Neural cell (in vitro differentiated cells): Measurements from ENCODE around the gene NGEF. TPM values are rescaled to one million over a fixed set of nuclear protein-coding genes. Genes with fewer than 3 reads are reported as not detected.

ENCODE experiments used
- H2AFZ ChIP-seq: fragments of 200-600, 300-800 bp; sonication (generic), shearing (Covaris generic); 2 replicates; pipeline ENCODE4 v1.6.0; 2014; ENCODE audit warnings: low read depth, mild to moderate bottlenecking, antibody characterized with exemption, low read length, moderate library complexity
- H3F3A ChIP-seq: fragments of 200-600 bp; shearing (Covaris generic); 2 replicates; pipeline ENCODE4 v1.6.1; 2016; ENCODE audit warnings: mild to moderate bottlenecking, moderate library complexity, mixed read lengths, antibody characterized with exemption, low read length; ENCODE audit not compliant: insufficient read depth, poor library complexity, severe bottlenecking
- H3K27ac ChIP-seq: fragments of 200-600, 300-800 bp; sonication (generic), shearing (Covaris generic); 2 replicates; pipeline ENCODE4 v1.5.1; 2014; ENCODE audit warnings: mild to moderate bottlenecking, low read length, moderate library complexity
- H3K27me3 ChIP-seq: fragments of 300-800, 200-600 bp; sonication (generic), shearing (Covaris generic); 2 replicates; pipeline ENCODE4 v1.6.0; 2014; ENCODE audit warnings: mild to moderate bottlenecking, low read depth, low read length, moderate library complexity; ENCODE audit not compliant: insufficient read depth
- H3K36me3 ChIP-seq: fragments of 300-800, 200-600 bp; sonication (generic), shearing (Covaris generic); 2 replicates; pipeline ENCODE4 v1.5.1; 2014; ENCODE audit warnings: mild to moderate bottlenecking, antibody characterized with exemption, low read length, moderate library complexity; ENCODE audit not compliant: insufficient read depth
- H3K4me2 ChIP-seq: fragments of 300-800, 200-600 bp; sonication (generic), shearing (Covaris generic); 2 replicates; pipeline ENCODE4 v1.6.0; 2014; ENCODE audit warnings: mild to moderate bottlenecking, low read length
- H3K4me3 ChIP-seq: fragments of 300-800, 200-600 bp; sonication (generic), shearing (Covaris generic); 2 replicates; pipeline ENCODE4 v1.5.1; 2014; ENCODE audit warnings: mild to moderate bottlenecking, low read length, moderate library complexity
- H3K79me2 ChIP-seq: fragments of 200-600 bp; shearing (Covaris generic); replicated peaks from 2 replicates; pipeline ENCODE4 v1.6.0; 2014; ENCODE audit warnings: mild to moderate bottlenecking, low read length, moderate library complexity; ENCODE audit not compliant: insufficient read depth
- H3K9ac ChIP-seq: fragments of 300-800, 200-600 bp; sonication (generic), shearing (Covaris generic); 2 replicates; pipeline ENCODE4 v1.6.1; 2016; ENCODE audit warnings: mild to moderate bottlenecking, low read length, mixed read lengths
- H3K9me2 ChIP-seq: fragments of 200-600 bp; shearing (Covaris generic); 2 replicates; pipeline ENCODE4 v1.6.1; 2016; ENCODE audit warnings: mild to moderate bottlenecking, low read length, mixed read lengths; ENCODE audit not compliant: insufficient read depth
- H3K9me3 ChIP-seq: fragments of 200-600, 300-800 bp; sonication (generic), shearing (Covaris generic); 2 replicates; pipeline ENCODE4 v1.6.1; 2016; ENCODE audit warnings: mild to moderate bottlenecking, mixed run types, low read length, moderate library complexity, mixed read lengths
- H4K20me1 ChIP-seq: fragments of 200-600 bp; shearing (Covaris generic); 2 replicates; pipeline ENCODE4 v1.6.1; 2016; ENCODE audit warnings: mild to moderate bottlenecking, mixed run types; ENCODE audit not compliant: insufficient read depth
- CTCF ChIP-seq: fragments of 450-650 bp; IDR thresholded peaks from 2 replicates; pipeline ENCODE4 v1.5.1; 2014; ENCODE audit warnings: antibody characterized with exemption, mild to moderate bottlenecking, moderate library complexity; ENCODE audit not compliant: poor library complexity, severe bottlenecking
- EP300 ChIP-seq: fragments of 450-650 bp; conservative IDR thresholded peaks from 2 replicates; pipeline ENCODE4 v1.6.1; 2014; ENCODE audit warnings: antibody characterized with exemption, mild to moderate bottlenecking, moderate library complexity; ENCODE audit not compliant: poor library complexity, severe bottlenecking
- EZH2 ChIP-seq: fragments of 200-600, 300-800 bp; shearing (Covaris generic), sonication (generic); IDR thresholded peaks from 2 replicates; pipeline ENCODE4 v1.6.1; 2014; ENCODE audit warnings: antibody characterized with exemption, low read length, borderline replicate concordance, mild to moderate bottlenecking; ENCODE audit not compliant: insufficient read depth, poor library complexity, severe bottlenecking
- MXI1 ChIP-seq: fragments of 450-650 bp; conservative IDR thresholded peaks from 2 replicates; pipeline ENCODE4 v1.6.1; 2014; ENCODE audit warnings: antibody characterized with exemption, mild to moderate bottlenecking; ENCODE audit not compliant: poor library complexity, severe bottlenecking
- POLR2AphosphoS5 ChIP-seq: IDR thresholded peaks from 2 replicates; pipeline ENCODE4 v1.6.1; 2012
- RAD21 ChIP-seq: fragments of 450-650 bp; conservative IDR thresholded peaks from 2 replicates; pipeline ENCODE4 v1.6.1; 2014; ENCODE audit warnings: antibody characterized with exemption, mild to moderate bottlenecking, moderate library complexity
- REST ChIP-seq: IDR thresholded peaks from 2 replicates; pipeline ENCODE4 v1.6.1; 2012; ENCODE audit warnings: borderline replicate concordance
- SMC3 ChIP-seq: fragments of 450-650 bp; conservative IDR thresholded peaks from 2 replicates; pipeline ENCODE4 v1.6.1; 2014; ENCODE audit warnings: antibody characterized with exemption, mild to moderate bottlenecking, moderate library complexity; ENCODE audit not compliant: poor library complexity
- TAF1 ChIP-seq: IDR thresholded peaks from 2 replicates; pipeline ENCODE4 v1.6.1; 2012; ENCODE audit warnings: low read depth
- polyA plus RNA-seq: library from polyadenylated mRNA; depleted of rRNA; stranded (reverse); fragments of >200 nt; gene quantifications from 2 replicates; pipeline ENCODE4 v1.2.3, GENCODE V29; 2014

The NGEF gene
- polyA plus RNA-seq, 1 donor from 2014 or later = 5.2 TPM

- H2AFZ ChIP-seq = no peak overlapping the region
- no peaks in the 10 kb centered on the region for H3K27me3 ChIP-seq
- no peak for TF ChIP-seq EZH2
- no peak for TF ChIP-seq CTCF
- no peak for TF ChIP-seq SMC3
- TF ChIP-seq REST = no peak
- TF ChIP-seq POLR2AphosphoS5 = no peak
- no peak for TF ChIP-seq MXI1
- no peak for TF ChIP-seq EP300
- no peak for TF ChIP-seq RAD21
- no peak for TF ChIP-seq TAF1
- H3K9me3 ChIP-seq = no peaks in the 10 kb centered on the region
- H3K4me2 ChIP-seq = no peak overlapping the region
- H3K4me3 ChIP-seq = no peak overlapping the region
- H3K9me2 ChIP-seq = no peaks in the 10 kb centered on the region
- H3K27ac ChIP-seq = no peak overlapping the region
- H3K36me3 ChIP-seq = no peaks in the 10 kb centered on the region
- no peaks in the 10 kb centered on the region for H3K79me2 ChIP-seq
- H3F3A ChIP-seq = no peaks in the 10 kb centered on the region
- H3K9ac ChIP-seq = no peak overlapping the region
- H4K20me1 ChIP-seq = no peaks in the 10 kb centered on the region
Observed at GRCh38 chr2:232993231-232993821, 19.7 kb downstream of the NGEF start.

- no peak overlapping the region for H3K4me2 ChIP-seq
- no peaks in the 10 kb centered on the region for H3K9me3 ChIP-seq
- no peak overlapping the region for H3K27ac ChIP-seq
- no peak overlapping the region for H3K4me3 ChIP-seq
- H3K79me2 ChIP-seq = no peaks in the 10 kb centered on the region
- no peaks in the 10 kb centered on the region for H3K9me2 ChIP-seq
- H3K36me3 ChIP-seq = no peaks in the 10 kb centered on the region
- H3K27me3 ChIP-seq = no peaks in the 10 kb centered on the region
- TF ChIP-seq MXI1 (no peak), POLR2AphosphoS5 (no peak)
- no peaks in the 10 kb centered on the region for H3F3A ChIP-seq
- H4K20me1 ChIP-seq = no peaks in the 10 kb centered on the region
- no peak overlapping the region for H3K9ac ChIP-seq
- H2AFZ ChIP-seq = no peak overlapping the region
Observed at GRCh38 chr2:232986155-232986554, 26.9 kb downstream of the NGEF start.
